Stimulated activated CD4-positive, alpha-beta T cell treated with anti-CD3 and anti-CD28 coated beads, TNF-alpha, amount 100 ng/mL, for 4 hours (primary cell): ENCODE data around the gene DNER.

Experiments used
- DNase-seq, 3 experiments: peaks; one replicate each; pipeline ENCODE4 v3.0.0-alpha.2; 2020; ENCODE audit warnings: low read depth in 3 of 3

DNER gene

DNA sequence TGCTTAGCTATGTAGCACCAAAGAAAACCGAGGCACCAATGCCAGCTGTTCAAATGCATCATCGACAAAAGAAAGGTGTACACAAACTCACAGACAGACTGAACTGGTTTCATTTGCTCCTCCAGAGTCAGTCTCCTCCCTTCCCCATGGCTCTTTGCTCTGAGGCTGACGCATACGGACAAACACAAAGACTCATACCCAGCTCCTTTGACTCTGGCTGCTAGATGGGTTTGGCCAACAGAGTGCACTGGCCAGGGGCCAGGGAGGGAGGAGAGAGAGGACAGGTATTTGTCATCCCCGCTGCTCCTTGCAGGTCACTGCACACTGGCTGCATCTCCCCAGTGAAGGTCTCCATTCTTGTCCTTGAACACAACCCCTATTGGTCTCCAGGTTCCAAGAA, 40.7 kb downstream of the DNER start:
- no peak for DNase-seq

DNA sequence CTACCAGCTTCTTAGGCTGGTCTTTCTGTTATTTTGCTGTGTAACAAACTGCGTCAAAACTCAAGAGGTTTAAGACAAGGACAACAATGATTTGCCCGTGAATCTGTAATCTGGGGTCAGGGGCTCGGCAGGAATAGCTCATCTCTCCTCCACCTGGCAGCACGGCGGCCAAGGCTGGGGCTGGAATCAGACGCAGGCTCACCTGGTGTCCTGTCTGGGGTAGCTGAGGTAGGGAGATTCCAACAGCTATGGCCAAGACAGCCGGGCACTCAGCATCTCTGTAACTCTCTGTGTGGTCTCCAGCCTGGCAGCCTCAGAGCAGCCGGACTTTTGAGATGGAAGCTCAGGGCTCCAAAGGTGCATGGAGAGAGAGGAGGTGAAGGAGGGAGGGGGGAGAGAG, 42.3 kb downstream of the DNER start:
- DNase-seq, result no peak

DNA sequence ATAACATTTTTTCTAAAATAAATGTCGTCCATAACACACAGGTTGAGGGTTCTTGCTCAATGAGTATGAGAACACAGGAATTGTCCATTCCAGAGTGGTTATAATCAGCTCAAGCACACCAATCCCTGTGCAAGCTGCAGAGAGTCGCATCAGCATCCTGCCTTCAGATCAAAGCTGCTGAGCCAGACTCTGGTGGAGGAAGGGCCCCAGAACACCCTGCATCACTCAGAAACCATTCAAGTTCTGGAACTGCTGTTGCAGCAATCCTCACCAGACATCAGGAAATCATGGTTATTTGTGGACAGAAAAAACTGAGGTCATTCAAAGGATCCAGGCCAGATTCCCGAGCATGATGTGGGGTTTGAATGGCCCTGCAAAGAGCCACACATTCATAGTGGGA, 44.5 kb downstream of the DNER start:
- DNase-seq, result no peak

DNA sequence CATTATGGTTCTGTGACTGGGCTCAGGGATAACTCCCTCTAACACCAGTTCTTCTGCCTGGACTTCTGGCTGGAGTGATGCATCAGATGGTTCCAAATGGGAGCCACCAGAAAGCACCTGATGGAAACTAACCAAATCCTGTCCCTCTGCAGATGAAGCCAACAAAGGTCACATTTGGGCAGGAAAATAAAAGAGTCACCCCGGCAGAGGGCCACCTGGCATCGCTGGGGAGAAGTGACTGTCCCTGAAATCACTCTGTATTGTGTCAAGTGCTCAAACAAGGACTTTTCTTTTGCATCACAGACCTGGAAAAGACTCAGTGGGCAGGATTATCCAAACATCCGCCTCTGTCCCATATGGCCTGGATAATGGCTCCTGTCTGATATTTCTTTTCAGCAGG, 47.5 kb downstream of the DNER start:
- DNase-seq, result no peak

DNA sequence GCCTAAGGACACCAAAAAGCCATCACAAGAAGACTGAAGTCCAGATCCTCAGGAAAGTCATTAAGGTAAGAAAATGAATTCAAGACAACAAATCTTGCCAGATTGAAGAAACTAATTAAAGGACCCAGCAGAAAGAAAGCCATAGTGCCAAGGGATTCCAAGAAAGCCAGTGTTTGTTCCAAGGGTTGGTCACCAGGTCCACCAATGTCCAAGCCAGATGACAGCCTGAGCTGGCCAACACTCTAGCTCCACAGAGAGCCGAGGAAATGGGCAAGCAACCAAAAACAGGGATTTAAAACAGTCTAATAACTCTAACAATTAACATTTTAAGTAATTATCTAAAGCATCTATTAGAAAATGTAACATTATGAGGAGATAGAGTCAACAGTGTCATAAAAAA, 49.2 kb downstream of the DNER start:
- DNase-seq, result no peak

DNA sequence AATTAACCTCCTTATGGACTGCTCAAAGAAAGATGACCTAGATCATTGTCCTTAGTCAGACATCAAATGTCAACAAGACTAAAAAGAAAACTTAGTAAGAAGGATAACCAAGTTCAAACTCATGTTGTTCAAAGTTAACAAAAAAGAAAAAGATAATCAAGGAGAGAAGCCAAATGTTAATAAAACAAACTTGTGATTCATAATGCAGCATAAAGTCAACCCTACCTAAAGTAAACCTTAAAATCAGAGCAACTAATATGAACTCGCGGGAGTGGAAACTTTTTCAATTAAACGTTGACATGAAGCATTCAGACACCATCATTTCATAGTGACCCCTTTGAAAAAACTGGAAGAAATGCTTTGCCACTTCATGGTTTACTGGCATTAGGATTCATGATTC, 52.9 kb downstream of the DNER start:
- DNase-seq, result no peak

DNA sequence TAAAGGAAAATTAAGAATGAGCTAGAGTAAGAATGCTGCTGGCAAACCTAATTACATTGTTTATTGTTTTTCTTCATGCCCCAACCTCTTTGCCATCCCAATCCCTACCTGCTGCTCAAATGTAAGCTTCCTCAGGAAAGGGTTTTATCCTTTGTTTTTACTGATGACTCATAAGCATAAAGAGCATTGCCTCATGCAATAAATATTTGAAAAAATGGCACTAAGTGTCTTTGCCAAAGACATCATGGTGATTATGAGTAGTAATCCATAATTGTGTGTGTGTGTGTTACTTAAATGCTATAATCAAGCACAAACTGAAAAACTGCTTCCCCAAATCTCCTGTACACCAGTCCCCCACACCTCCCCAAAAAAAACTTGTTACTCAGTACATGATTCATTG, 53.4 kb downstream of the DNER start:
- no peak for DNase-seq

DNA sequence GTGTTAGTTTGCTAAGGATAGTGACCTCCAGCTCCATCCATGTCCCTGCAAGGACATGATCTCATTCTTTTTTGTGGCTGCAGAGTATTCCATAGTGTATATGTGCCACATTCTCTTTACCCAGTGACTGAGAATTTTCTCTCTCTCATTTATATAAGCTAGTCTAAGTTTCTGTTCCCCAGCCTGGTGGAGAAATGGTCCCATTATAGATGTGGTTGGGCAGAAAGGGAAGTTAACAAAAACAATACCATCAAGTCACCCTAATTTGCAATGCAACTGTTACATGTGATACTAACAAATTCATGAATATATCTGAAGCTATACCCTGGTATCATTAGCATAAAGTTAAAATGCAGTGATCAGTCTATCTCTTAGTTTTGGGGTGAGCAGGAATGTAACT, 54.0 kb downstream of the DNER start:
- no peak for DNase-seq

DNA sequence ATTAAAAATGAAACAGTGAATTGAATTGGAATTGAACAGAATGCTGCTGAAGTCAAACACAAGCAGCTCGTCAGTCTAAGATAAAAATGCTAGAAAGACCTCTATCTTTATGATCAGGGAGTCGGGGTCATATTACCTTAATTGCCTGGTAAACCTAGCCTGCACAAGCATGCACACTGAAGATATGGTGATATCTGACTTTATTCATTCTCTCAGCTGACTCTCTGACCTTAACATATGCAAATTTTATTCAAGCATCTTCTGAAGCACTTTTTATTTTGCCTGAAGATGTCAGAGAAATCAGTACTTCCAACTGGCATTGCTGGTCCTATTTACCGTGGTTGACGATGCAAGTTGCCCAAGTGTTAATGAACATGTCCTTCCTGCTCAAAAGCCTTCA, 56.4 kb downstream of the DNER start:
- no peak for DNase-seq

DNA sequence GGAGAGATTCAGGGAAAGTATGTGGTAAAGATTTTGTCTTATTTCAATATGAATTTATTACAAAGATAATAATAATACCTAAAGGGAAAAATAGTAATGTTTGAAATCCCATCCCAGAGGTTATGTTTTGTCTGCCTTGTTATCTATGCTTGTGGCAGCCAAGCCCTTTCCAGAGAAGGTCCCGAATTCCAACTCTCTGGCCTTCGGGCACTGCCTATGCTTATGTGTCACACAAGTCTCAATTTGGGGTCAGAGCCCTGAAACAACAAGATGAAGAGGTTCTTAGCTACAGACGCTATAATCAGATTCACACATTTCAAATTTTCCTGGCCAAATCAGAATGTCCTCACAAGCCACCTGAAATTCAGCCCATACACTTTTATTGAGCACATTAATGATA, 59.9 kb downstream of the DNER start:
- DNase-seq, result no peak

DNA sequence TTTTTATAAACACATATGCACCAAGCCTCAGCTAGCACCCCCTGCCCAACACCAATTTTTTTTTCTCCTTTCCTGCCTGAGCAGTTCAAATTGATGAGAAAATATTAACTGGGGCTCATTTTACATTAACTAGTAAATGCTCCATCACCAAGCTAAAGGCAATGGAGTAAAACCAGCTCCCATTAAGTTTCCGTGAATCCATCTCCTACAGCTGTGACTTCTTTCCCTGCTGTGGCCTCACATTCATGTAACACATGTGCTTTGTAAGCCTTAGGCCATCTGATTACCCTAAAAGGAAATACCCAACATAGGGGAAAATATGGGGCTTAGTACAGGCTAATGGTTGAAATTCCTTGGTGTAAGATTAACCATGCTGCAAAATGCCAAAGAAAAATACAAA, 60.8 kb downstream of the DNER start:
- no peak for DNase-seq

DNA sequence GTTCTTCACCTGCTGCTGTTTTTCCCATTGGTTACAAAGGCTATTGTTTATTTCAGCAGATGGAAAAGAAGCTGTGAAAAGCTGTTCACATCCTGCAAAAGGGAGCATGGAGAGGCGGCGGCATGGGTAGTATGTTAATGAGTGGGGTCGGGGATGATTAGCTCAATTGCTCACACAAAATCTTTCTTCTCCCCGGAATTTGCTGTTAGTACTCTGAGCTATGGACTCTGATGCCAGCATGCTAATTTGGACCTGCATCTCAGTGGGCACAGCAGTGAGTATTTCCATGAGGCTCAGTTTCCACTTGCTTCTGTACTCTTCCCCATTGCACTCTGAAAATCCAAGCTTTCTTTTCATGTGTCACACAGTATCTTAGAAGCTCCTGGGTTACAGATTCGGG, 61.6 kb downstream of the DNER start:
- no peak for DNase-seq

DNA sequence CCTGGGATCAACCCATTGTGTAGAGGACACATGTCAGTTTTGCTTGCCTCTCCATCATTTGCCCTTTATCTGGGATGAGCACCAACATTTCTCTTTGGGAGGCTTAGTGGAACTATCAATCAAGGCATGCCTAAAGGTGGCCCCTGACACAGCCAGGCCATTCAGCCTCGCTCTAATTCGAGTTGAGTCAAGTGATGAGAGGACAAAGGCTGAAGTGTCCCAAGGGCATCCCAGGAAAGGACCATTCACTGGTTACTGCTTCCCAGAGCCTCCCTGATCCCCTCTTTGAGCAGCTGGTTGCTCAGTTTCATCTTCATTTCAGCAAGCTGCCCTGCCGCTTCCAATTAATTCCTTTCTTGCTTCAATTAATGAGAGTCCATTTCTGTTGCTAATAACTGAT, 63.5 kb downstream of the DNER start:
- DNase-seq, result no peak

DNA sequence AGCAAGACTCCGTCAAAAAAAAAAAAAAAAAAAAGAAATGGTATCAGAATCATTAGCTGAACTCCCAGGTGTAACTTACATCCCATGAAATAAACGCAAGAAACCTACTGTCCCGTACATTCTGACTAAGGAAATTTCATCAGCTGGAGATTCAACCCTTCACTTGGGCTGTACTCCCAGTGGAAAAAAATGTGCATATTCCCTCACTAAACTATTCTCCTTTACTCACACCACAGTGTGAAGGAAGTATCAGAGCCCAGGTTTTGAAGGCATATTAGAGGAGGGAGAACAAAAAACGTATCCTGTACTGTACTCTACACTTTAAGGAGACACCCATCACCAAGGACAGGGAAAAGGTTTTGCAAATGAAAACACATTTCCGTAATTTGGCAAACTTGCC, 64.3 kb downstream of the DNER start:
- no peak for DNase-seq

DNA sequence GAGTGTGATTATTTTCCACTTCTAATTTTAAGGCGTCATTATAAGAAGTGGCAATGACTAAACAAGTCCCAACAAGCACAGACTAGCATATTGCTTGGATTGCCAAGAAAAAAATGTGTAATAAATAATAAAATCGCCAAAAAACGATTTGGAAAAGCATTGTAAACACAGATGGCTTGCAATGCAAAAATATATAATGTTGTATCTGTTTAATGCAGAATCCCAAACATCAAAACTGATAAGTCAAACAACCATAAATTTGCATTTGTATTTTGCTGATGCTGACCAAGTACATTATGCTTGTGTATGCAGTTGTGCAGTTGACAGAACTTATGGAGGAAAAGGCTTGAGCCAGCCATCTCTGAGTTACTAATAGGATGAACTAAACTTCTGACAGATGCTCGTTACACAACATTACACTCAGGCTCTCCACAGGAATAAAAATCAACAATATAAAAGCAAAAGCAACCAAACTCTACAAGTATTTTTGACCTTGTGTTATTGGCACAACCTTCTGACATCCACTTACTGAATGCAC, 68.1 kb downstream of the DNER start:
- no peak for DNase-seq

DNA sequence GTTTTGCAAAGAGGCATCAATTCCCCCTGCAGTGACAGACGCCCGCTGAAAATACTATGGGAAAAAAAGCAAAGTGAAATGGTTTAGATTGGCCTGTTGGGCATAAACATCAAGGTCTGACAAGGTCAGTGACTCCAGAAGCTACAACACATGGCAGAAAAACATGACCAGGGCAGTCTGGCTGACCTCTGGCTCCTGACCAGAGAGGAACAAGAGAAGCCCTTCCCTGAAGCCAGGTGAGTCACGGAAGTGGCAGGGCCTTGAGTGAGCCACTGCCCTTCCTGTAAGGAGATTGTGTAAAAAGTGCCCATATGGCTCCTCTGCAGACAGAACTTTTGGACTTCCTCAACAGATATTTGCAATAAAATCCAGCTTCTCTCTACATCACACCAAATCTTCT, 72.0 kb downstream of the DNER start:
- DNase-seq, result no peak

DNA sequence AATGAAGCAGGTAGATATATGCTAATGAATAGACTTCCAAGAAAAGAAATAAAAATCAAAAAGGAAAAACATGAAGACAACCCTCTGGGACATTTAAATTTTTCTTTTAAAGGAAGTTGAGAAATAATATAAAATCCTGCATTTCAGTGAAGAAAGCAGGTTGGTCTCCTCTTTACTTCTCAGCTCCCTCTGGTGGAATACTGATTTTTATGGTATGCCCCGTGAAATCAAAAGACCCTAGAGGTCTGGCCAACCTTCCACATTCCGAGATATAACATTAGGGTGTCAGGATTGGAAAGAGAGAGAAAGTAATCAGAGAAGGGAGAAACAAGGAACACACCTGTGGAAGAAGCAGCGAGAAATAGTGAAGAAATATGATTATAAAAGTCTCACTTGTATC, 72.7 kb downstream of the DNER start:
- DNase-seq, result no peak

DNA sequence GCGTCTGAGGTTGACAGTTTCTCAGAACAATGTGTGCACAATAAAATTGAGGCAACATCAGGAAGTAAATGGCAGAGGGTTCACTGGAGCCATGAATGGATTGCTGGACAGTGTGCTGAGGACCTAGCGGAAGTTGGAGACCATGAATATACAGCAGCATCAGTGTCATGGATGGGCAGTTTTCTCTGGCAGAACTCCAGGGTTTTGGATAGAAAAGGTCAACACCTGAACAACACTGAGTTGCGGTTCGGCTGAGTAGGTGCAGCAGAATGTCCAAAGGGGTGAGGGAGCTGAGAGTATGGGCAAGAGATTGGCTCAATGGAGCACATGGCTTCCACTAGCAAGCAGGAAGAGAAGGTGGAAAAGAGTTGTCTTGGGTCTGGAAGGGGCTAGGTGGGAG, 73.7 kb downstream of the DNER start:
- no peak for DNase-seq

DNA sequence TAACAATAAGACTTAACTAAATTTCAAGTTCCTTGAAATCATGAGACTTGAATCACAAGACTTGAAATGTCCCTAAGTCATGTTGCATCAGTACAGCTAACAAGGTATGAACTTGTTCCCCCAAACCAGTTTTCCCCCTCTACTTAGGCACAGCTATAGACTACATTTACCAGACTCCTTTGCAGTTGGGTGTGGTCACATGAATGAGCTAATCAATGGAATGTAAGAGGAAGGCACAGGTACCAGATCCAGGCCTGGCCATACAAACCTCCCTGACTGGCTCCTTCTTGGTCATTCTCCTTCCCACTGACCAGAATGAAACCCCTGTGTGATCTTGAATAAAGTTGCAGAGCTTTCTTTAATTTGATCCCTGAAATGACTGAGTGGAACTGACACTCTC, 77.8 kb downstream of the DNER start:
- DNase-seq, result no peak

DNA sequence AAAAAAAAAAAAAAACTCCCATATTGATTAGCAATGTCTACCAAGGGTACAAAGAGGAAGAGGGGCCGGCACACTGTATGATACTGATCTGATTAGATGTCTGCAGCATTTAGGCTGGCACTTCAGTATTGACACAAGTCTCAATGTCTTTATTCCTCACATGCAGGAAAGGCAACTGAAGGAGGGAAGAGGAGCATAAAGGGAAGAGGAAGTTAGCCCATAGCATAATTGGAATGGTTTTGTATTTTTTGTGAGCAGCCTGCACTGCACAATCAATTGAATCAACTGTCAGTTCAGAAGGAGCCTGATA, 79.0 kb downstream of the DNER start:
- no peak for DNase-seq

DNA sequence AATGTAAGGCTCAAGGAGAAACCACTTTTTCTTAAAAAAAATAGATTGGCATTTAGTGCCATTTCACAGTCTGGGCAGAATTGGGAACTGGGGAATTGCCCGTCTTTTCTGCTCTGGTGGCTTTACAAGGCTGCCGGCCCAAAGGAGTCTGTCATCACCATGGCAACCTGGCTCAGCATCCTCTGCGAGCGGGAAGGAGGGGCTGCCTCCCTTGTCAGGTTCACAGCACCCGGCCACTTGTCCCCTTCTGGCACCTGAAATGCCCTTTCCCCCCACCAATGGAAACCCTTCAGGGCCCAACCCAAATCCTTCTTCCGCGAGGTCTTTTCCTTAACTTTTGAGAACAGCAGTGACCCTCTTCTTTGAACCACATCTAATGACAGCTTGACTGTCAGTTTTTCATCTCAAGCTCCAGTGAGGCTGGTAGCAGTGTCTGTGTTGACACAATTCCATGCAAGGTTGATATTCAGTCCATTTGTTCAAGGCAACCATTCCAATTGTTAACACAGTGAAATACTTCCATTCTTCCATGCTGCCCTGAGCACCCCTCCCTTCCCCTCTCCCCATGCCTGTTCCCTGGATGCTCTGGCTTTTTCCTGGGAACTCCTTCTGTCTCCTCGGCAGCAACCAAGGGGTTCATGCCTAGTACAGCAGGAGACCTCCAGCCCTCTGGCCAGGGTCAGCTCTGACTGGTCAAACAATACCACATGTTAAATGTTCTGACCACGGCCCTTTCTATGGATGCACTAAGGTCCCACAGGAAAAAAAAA, 79.6 kb downstream of the DNER start:
- no peak for DNase-seq

DNA sequence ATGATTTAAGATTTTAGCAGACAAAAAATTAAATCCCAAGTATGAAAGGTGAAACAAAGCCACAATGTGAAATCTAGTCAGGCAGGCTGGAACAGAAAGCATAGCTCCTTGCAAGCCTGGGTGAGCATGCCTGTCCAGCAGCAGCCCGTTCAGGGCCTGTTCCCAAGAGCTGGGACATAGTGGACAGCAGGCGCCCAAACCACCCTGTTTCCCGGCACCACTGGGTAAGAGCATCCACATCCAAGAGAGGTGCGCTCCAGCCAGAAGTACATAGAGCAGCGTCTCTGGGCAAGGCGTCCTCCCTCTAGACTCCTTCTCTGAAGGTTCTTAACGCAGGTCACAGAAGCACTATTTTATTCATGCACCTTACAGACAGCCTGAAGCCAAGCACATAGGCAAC, 80.8 kb downstream of the DNER start:
- DNase-seq, result no peak

DNA sequence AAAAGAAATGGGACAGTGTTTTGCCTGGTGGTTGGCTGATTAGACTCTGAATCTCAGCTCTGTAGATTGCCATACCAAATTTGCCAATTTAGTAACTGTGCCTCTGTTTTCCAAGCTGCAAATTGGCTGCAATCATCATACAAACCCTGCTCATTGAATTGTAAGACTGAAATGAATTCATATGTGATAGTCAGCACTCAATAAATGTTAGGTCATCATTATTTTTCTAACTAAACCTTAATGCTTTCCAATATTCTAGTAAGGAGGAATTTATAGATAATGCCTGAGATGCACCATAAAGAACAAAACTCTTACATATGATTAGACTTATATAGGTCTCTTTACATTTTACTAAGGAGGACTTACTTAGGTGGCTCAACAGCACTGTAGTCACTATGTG, 85.3 kb downstream of the DNER start:
- DNase-seq, result no peak

DNA sequence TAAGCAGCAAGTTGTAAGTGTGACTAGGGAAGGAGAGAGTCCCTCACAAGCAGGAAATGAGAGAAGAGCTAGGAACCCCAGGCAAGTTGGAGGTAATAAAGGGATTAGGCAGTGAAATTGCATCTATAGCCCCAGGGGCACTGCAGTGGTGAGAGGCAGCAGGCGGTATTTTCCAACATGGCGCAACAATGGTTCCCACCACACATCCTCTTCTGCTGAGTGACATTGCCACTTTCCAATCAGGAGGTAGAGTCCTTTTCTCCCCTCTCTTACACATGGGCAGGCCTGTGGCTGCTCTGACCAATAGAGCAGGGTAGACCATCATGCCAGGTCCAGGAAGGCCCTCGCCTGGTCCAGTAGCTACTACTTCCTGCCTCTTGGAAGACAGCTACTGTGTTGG, 86.6 kb downstream of the DNER start:
- DNase-seq, result no peak
